SK-N-SH (cell line): ENCODE measurements around the gene GLCE. TPM values are rescaled to one million over a fixed set of nuclear protein-coding genes. Genes with fewer than 3 reads are reported as not detected.

ENCODE experiments used
- CTCF ChIA-PET: fragments of 300-600, 350-600 bp; formaldehyde crosslinking; extraction: SDS; loops from one replicate; lab custom pipeline; 2021; lab: Yijun Ruan, JAX
- POLR2A ChIA-PET: fragments of 350-600 bp; sonication (Branson Sonifier 250); formaldehyde crosslinking; extraction: SDS; loops from one replicate; lab custom pipeline; 2020; ENCODE audit warnings: antibody characterized with exemption, inconsistent platforms; lab: Yijun Ruan, JAX
- DNase-seq: peaks from one replicate; pipeline ENCODE4 v3.0.0; 2012
- H2AFZ ChIP-seq: fragments of 200-600 bp; sonication (generic); 2 replicates; pipeline ENCODE4 v1.8.1; 2016; ENCODE audit warnings: antibody characterized with exemption, mild to moderate bottlenecking, low read depth
- H3F3A ChIP-seq: fragments of 200-600 bp; sonication (generic); replicated peaks from 2 replicates; pipeline ENCODE3; 2016; ENCODE audit warnings: antibody characterized with exemption, mild to moderate bottlenecking; ENCODE audit not compliant: insufficient read depth
- H3K27ac ChIP-seq, 2 experiments: fragments of 200-500 bp in 1 of 2; fragments of 200-600 bp in 1 of 2; sonication (Bioruptor generic) in 1 of 2; sonication (generic), shearing (Covaris generic) in 1 of 2; 2 replicates each; pipeline versions ENCODE4 v1.5.1 to v1.6.1; 2014 to 2016; ENCODE audit warnings: low read depth in 2 of 2, inconsistent platforms in 1 of 2, low read length in 1 of 2, mild to moderate bottlenecking in 1 of 2, mixed read lengths in 1 of 2
- H3K27me3 ChIP-seq: fragments of 200-600 bp; sonication (generic), shearing (Covaris generic); 2 replicates; pipeline ENCODE4 v1.6.1; 2016; ENCODE audit warnings: mixed run types; ENCODE audit not compliant: insufficient read depth
- H3K36me3 ChIP-seq, 2 experiments: fragments of 200-500 bp in 1 of 2; fragments of 200-600 bp in 1 of 2; sonication (Bioruptor generic) in 1 of 2; sonication (generic) in 1 of 2; replicated peaks in 1 of 2; 2 replicates each; pipeline versions ENCODE3 to v1.5.1; 2014 to 2016; ENCODE audit warnings: low read length in 1 of 2, mild to moderate bottlenecking in 1 of 2; ENCODE audit not compliant: insufficient read depth in 2 of 2, control insufficient read depth in 1 of 2
- H3K4me1 ChIP-seq, 2 experiments: fragments of 200-500 bp in 1 of 2; fragments of 200-600 bp in 1 of 2; sonication (Bioruptor generic) in 1 of 2; sonication (generic), shearing (Covaris generic) in 1 of 2; 2 replicates each; pipeline versions ENCODE4 v1.5.1 to v1.6.1; 2014 to 2016; ENCODE audit warnings: low read depth in 1 of 2, low read length in 1 of 2, mixed run types in 1 of 2; ENCODE audit not compliant: insufficient read depth in 2 of 2, control insufficient read depth in 1 of 2
- H3K4me2 ChIP-seq: fragments of 200-600 bp; sonication (generic), shearing (Covaris generic); 2 replicates; pipeline ENCODE4 v1.6.1; 2017; ENCODE audit warnings: mixed run types
- H3K4me3 ChIP-seq, 2 experiments: fragments of 200-500 bp in 1 of 2; fragments of 200-600 bp in 1 of 2; sonication (Bioruptor generic) in 1 of 2; sonication (generic), shearing (Covaris generic) in 1 of 2; 2 replicates each; pipeline versions ENCODE4 v1.5.1 to v1.8.1; 2014 to 2016; ENCODE audit warnings: low read depth in 2 of 2, inconsistent platforms in 1 of 2, low read length in 1 of 2, mild to moderate bottlenecking in 1 of 2, mixed read lengths in 1 of 2, moderate library complexity in 1 of 2
- H3K79me2 ChIP-seq: fragments of 200-600 bp; sonication (generic); 2 replicates; pipeline ENCODE4 v1.8.1; 2017; ENCODE audit warnings: mild to moderate bottlenecking; ENCODE audit not compliant: insufficient read depth
- H3K9ac ChIP-seq: fragments of 200-600 bp; sonication (generic); 2 replicates; pipeline ENCODE4 v1.6.1; 2017; ENCODE audit warnings: mixed run types
- H3K9me2 ChIP-seq: fragments of 200-600 bp; sonication (generic); 2 replicates; pipeline ENCODE4 v1.6.1; 2017; ENCODE audit warnings: mixed run types
- H3K9me3 ChIP-seq: fragments of 200-600 bp; sonication (generic); 2 replicates; pipeline ENCODE4 v1.6.1; 2017; ENCODE audit warnings: mixed run types, mild to moderate bottlenecking, moderate library complexity
- H4K20me1 ChIP-seq: fragments of 200-600 bp; sonication (generic); 2 replicates; pipeline ENCODE4 v1.6.1; 2017; ENCODE audit warnings: mild to moderate bottlenecking, mixed run types; ENCODE audit not compliant: insufficient read depth
- CHD2 ChIP-seq: fragments of 150-350 bp; IDR thresholded peaks from 2 replicates; pipeline ENCODE4 v1.6.1; 2018; ENCODE audit warnings: low read length; ENCODE audit not compliant: partially characterized antibody
- ELF1 ChIP-seq: IDR thresholded peaks from 2 replicates; pipeline ENCODE4 v1.4.0; 2012
- EP300 ChIP-seq, 2 experiments: IDR thresholded peaks; 2 replicates each; pipeline versions ENCODE4 v1.4.0 to v1.6.1; 2012; ENCODE audit warnings: borderline replicate concordance in 1 of 2, low read depth in 1 of 2, low read length in 1 of 2
- FOXM1 ChIP-seq: IDR thresholded peaks from 2 replicates; pipeline ENCODE4 v1.4.0; 2012; ENCODE audit warnings: low read depth, mild to moderate bottlenecking
- MEF2A ChIP-seq: IDR thresholded peaks from 2 replicates; pipeline ENCODE4 v1.4.0; 2012; ENCODE audit warnings: low read depth, borderline replicate concordance
- RAD21 ChIP-seq: IDR thresholded peaks from 2 replicates; pipeline ENCODE4 v1.6.1; 2012; ENCODE audit warnings: mild to moderate bottlenecking, low read length
- TEAD4 ChIP-seq: IDR thresholded peaks from 2 replicates; pipeline ENCODE4 v1.4.0; 2012; ENCODE audit warnings: mild to moderate bottlenecking, borderline replicate concordance; ENCODE audit not compliant: insufficient read depth
- WGBS: methylation state at CpG from one replicate; pipeline ENCODE4 v1.1.6; 2017; ENCODE audit warnings: low lambda C conversion rate; 5-methylcytosine and 5-hydroxymethylcytosine counted together
- polyA plus RNA-seq, 3 experiments: library from polyadenylated mRNA; depleted of rRNA; stranded (reverse); fragments of >200 nt; gene quantifications; 2 replicates each; pipeline ENCODE4 v1.2.3, GENCODE V29; 2012
- TF ChIP-seq, protein P1 (sequence below): IDR thresholded peaks from 2 replicates; pipeline ENCODE4 v1.4.0; 2012; ENCODE audit warnings: low read depth
- TF ChIP-seq, protein P2 (sequence below): IDR thresholded peaks from 2 replicates; pipeline ENCODE4 v1.4.0; 2012; ENCODE audit warnings: low read depth, borderline replicate concordance
- TF ChIP-seq, protein P3 (sequence below): fragments of 150-350 bp; IDR thresholded peaks from 2 replicates; pipeline ENCODE4 v1.6.1; 2016; ENCODE audit warnings: mild to moderate bottlenecking, low read depth, low read length

Gene GLCE
- polyA plus RNA-seq, 1 of the 3 experiments (the other 2 are of a cell fraction) = 19.5 TPM

DNA sequence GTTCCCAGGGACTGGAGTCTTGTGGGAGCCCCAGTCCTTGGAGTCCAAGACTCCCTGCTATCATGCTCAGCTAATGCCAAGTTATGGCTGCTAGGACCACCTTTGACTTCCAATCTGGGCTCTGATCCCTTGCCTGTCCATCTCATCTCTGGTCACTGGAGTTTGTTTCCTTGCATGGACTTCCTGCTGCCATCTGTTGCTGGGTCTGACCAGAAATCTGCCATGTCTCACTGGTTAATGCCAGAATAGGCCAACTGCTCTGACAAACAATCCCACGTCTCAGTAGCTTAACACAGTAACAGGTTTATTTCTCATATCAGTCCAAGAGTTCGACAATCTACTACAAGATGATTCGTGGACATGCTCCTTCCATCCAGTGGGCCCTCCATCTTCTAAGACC, 10.1 kb upstream of the GLCE start:
- no peaks in the 10 kb centered on the region for H3F3A ChIP-seq
- H3K79me2 ChIP-seq = no peaks in the 10 kb centered on the region
- no peaks in the 10 kb centered on the region for H3K9me3 ChIP-seq
- ChIA-PET POLR2A (no interaction called here), CTCF (interaction anchor here (1.1 kb wide), 2 partner anchors 91 to 245 kb away, joined by 3 read pairs; no protein-coding TSS in a partner anchor)
- H3K4me2 ChIP-seq = no peak overlapping the region
- H3K4me3 ChIP-seq = no peak overlapping the region
- no peaks in the 10 kb centered on the region for H3K27me3 ChIP-seq
- no peak overlapping the region for H3K27ac ChIP-seq
- DNase-seq = no peak
- peaks cover 5 to 6% of the 10 kb centered on the region in 2 experiments; a peak in 3 of 4 replicates for H3K4me1 ChIP-seq
- H4K20me1 ChIP-seq = no peaks in the 10 kb centered on the region
- H3K36me3 ChIP-seq = no peaks in the 10 kb centered on the region
- WGBS = 54% methylated on average over 3 of the region's 3 CpGs
- no peak overlapping the region for H2AFZ ChIP-seq
- no peak overlapping the region for H3K9ac ChIP-seq
- TF ChIP-seq, protein P1, sequence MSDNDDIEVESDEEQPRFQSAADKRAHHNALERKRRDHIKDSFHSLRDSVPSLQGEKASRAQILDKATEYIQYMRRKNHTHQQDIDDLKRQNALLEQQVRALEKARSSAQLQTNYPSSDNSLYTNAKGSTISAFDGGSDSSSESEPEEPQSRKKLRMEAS = no peak
- TF ChIP-seq RAD21 (no peak), TEAD4 (no peak), FOXM1 (no peak), EP300 (IDR thresholded peaks at IDR 0.05; ENCODE audit: borderline replicate concordance in 1 of 2, low read depth in 1 of 2, low read length in 1 of 2) (no peak), MEF2A (no peak), ELF1 (no peak)
- TF ChIP-seq, protein P2, sequence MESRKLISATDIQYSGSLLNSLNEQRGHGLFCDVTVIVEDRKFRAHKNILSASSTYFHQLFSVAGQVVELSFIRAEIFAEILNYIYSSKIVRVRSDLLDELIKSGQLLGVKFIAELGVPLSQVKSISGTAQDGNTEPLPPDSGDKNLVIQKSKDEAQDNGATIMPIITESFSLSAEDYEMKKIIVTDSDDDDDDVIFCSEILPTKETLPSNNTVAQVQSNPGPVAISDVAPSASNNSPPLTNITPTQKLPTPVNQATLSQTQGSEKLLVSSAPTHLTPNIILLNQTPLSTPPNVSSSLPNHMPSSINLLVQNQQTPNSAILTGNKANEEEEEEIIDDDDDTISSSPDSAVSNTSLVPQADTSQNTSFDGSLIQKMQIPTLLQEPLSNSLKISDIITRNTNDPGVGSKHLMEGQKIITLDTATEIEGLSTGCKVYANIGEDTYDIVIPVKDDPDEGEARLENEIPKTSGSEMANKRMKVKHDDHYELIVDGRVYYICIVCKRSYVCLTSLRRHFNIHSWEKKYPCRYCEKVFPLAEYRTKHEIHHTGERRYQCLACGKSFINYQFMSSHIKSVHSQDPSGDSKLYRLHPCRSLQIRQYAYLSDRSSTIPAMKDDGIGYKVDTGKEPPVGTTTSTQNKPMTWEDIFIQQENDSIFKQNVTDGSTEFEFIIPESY = no peak
- TF ChIP-seq, protein P3, sequence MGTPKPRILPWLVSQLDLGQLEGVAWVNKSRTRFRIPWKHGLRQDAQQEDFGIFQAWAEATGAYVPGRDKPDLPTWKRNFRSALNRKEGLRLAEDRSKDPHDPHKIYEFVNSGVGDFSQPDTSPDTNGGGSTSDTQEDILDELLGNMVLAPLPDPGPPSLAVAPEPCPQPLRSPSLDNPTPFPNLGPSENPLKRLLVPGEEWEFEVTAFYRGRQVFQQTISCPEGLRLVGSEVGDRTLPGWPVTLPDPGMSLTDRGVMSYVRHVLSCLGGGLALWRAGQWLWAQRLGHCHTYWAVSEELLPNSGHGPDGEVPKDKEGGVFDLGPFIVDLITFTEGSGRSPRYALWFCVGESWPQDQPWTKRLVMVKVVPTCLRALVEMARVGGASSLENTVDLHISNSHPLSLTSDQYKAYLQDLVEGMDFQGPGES = no peak
- no peaks in the 10 kb centered on the region for H3K9me2 ChIP-seq

DNA sequence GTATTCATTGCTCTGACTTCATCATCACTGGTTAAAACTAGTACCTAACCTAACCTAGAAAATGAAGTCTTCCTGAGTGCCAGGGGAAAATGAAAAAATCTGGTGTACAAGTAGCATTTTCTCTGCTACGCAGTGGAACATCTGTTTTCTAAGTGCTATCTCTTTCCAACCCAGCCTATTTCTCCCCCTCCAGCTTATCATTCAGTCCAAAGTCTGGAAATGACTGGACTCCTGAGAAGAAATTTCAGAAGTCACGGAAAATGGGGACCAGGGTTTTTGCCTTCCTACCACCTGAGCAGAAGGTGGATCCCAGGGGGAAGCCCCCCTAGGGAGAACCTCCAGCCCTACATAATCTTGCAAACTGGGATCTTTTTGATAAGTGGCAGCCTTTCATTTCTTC, 9.6 kb upstream of the GLCE start:
- Histone ChIP-seq H2AFZ (no peak overlapping the region), H3K9me3 (no peaks in the 10 kb centered on the region), H3K79me2 (no peaks in the 10 kb centered on the region)
- TF ChIP-seq CHD2 = no peak
- TF ChIP-seq, all 33 proteins: peak for 0
- no peaks in the 10 kb centered on the region for H3K27me3 ChIP-seq
- no peaks in the 10 kb centered on the region for H3K36me3 ChIP-seq
- no peak overlapping the region for H3K4me2 ChIP-seq
- no peaks in the 10 kb centered on the region for H4K20me1 ChIP-seq
- ChIA-PET POLR2A (no interaction called here), CTCF (interaction anchor here (0.7 to 1.3 kb wide), 4 partner anchors 8 to 244 kb away, joined by 3 read pairs; no protein-coding TSS in a partner anchor)
- 88% methylated on average over 2 of the region's 2 CpGs for WGBS
- peaks cover 3 to 6% of the 10 kb centered on the region in 2 experiments; a peak in 3 of 4 replicates for H3K4me1 ChIP-seq
- no peak for DNase-seq
- H3F3A ChIP-seq = no peaks in the 10 kb centered on the region
- no peak overlapping the region for H3K27ac ChIP-seq
- no peak overlapping the region for H3K9ac ChIP-seq
- H3K4me3 ChIP-seq = no peak overlapping the region
- H3K9me2 ChIP-seq = no peaks in the 10 kb centered on the region
